IMR-90 (cell line): Measurements from ENCODE around the gene IFI44. TPM values are rescaled to one million over a fixed set of nuclear protein-coding genes. Genes with fewer than 3 reads are reported as not detected.

Source experiments
- ATAC-seq: fragments of 200-7000 bp; cut with Tn5 transposase; 2 replicates; pipeline ENCODE4 v1.9.1; 2020; ENCODE audit warnings: low read depth, mild to moderate bottlenecking, moderate library complexity
- BruUV-seq: library from RNA; stranded (reverse); fragments of 400-500 nt; replicated peaks from 2 replicates; lab custom pipeline; 2021; lab: Mats Ljungman, UMichigan
- CTCF ChIA-PET: fragments of 300-600 bp; formaldehyde crosslinking; extraction: SDS; loops from one replicate; lab custom pipeline; 2021; ENCODE audit warnings: antibody characterized with exemption; lab: Yijun Ruan, JAX
- POLR2A ChIA-PET: fragments of 300-600 bp; sonication (Branson Sonifier 250); formaldehyde crosslinking; loops from one replicate; lab custom pipeline; 2022; ENCODE audit warnings: antibody characterized with exemption; ENCODE audit not compliant: unreplicated experiment; lab: Charles Lee
- DNase-seq: peaks from one replicate; pipeline ENCODE4 v3.0.0; 2013
- H2AFZ ChIP-seq: replicated peaks from 2 replicates; pipeline ENCODE3; 2013; ENCODE audit warnings: low read length, mild to moderate bottlenecking; ENCODE audit not compliant: poor library complexity
- H2AK5ac ChIP-seq: 2 replicates; pipeline ENCODE4 v1.6.1; 2013; ENCODE audit warnings: low read depth, low read length, inconsistent platforms
- H2AK9ac ChIP-seq: replicated peaks from 2 replicates; pipeline ENCODE3; 2013; ENCODE audit warnings: mild to moderate bottlenecking, low read depth, low read length, moderate library complexity; ENCODE audit not compliant: poor library complexity
- H2BK120ac ChIP-seq: 2 replicates; pipeline ENCODE4 v1.6.1; 2013; ENCODE audit warnings: low read depth, low read length, inconsistent platforms
- H2BK15ac ChIP-seq: 3 replicates; pipeline ENCODE4 v1.6.1; 2013; ENCODE audit warnings: low read depth, low read length, inconsistent platforms
- H2BK20ac ChIP-seq: 2 replicates; pipeline ENCODE4 v1.6.1; 2013; ENCODE audit warnings: low read depth, mild to moderate bottlenecking, inconsistent platforms, low read length, moderate library complexity
- H2BK5ac ChIP-seq: 2 replicates; pipeline ENCODE4 v1.6.1; 2013; ENCODE audit warnings: mild to moderate bottlenecking, low read depth, low read length, inconsistent platforms; ENCODE audit not compliant: poor library complexity, severe bottlenecking
- H3K14ac ChIP-seq: replicated peaks from 2 replicates; pipeline ENCODE4 v1.6.1; 2013; ENCODE audit warnings: low read depth, low read length, inconsistent platforms
- H3K18ac ChIP-seq: 2 replicates; pipeline ENCODE4 v1.6.1; 2013; ENCODE audit warnings: low read depth, low read length, control low read depth
- H3K23ac ChIP-seq: 2 replicates; pipeline ENCODE4 v1.6.1; 2013; ENCODE audit warnings: low read depth, low read length, inconsistent platforms
- H3K27ac ChIP-seq: 2 replicates; pipeline ENCODE4 v1.5.1; 2013; ENCODE audit warnings: mild to moderate bottlenecking, control low read depth, low read length; ENCODE audit not compliant: insufficient read depth
- H3K27me3 ChIP-seq: 2 replicates; pipeline ENCODE4 v1.6.1; 2013; ENCODE audit warnings: low read length; ENCODE audit not compliant: control insufficient read depth, insufficient read depth
- H3K36me3 ChIP-seq: 2 replicates; pipeline ENCODE4 v1.6.1; 2013; ENCODE audit warnings: low read length, mixed read lengths; ENCODE audit not compliant: control insufficient read depth, insufficient read depth
- H3K4ac ChIP-seq: 2 replicates; pipeline ENCODE4 v1.6.1; 2013; ENCODE audit warnings: low read depth, low read length, inconsistent platforms
- H3K4me1 ChIP-seq: 2 replicates; pipeline ENCODE4 v1.6.1; 2013; ENCODE audit warnings: low read length, mixed read lengths; ENCODE audit not compliant: control insufficient read depth, insufficient read depth
- H3K4me2 ChIP-seq: 2 replicates; pipeline ENCODE4 v1.6.1; 2013; ENCODE audit warnings: low read depth, mild to moderate bottlenecking, control low read depth, low read length, moderate library complexity
- H3K4me3 ChIP-seq: 2 replicates; pipeline ENCODE4 v1.5.1; 2013; ENCODE audit warnings: low read depth, mild to moderate bottlenecking, control low read depth, low read length, moderate library complexity; ENCODE audit not compliant: insufficient read depth
- H3K56ac ChIP-seq: 2 replicates; pipeline ENCODE4 v1.6.1; 2013; ENCODE audit warnings: low read length, inconsistent platforms; ENCODE audit not compliant: insufficient read depth; ENCODE audit errors: extremely low read depth
- H3K79me1 ChIP-seq, 2 experiments: 2 replicates each; pipeline ENCODE4 v1.6.1; 2013; ENCODE audit warnings: low read length in 2 of 2, inconsistent platforms in 1 of 2, low read depth in 1 of 2
- H3K9ac ChIP-seq: 2 replicates; pipeline ENCODE4 v1.6.1; 2013; ENCODE audit warnings: low read depth, low read length, control low read depth
- H3K9me1 ChIP-seq: 2 replicates; pipeline ENCODE4 v1.6.1; 2013; ENCODE audit warnings: low read length, inconsistent platforms; ENCODE audit not compliant: insufficient read depth
- H3K9me3 ChIP-seq: 2 replicates; pipeline ENCODE4 v1.6.1; 2013; ENCODE audit warnings: low read length; ENCODE audit not compliant: control insufficient read depth, insufficient read depth
- H4K20me1 ChIP-seq: 2 replicates; pipeline ENCODE4 v1.6.1; 2013; ENCODE audit warnings: low read length, inconsistent platforms; ENCODE audit not compliant: insufficient read depth
- H4K5ac ChIP-seq: 2 replicates; pipeline ENCODE4 v1.6.1; 2013; ENCODE audit warnings: mild to moderate bottlenecking, low read depth, low read length, control low read depth
- H4K8ac ChIP-seq, 2 experiments: 2 replicates each; pipeline ENCODE4 v1.6.1; 2013; ENCODE audit warnings: low read depth in 2 of 2, low read length in 2 of 2, control low read depth in 1 of 2, inconsistent platforms in 1 of 2
- H4K91ac ChIP-seq: 2 replicates; pipeline ENCODE4 v1.6.1; 2013; ENCODE audit warnings: low read depth, low read length, inconsistent platforms; ENCODE audit not compliant: insufficient read depth
- BHLHE40 ChIP-seq: fragments of 150-350 bp; IDR thresholded peaks from 2 replicates; pipeline ENCODE4 v1.6.1; 2016; ENCODE audit warnings: mild to moderate bottlenecking, low read depth, low read length
- CHD1 ChIP-seq: IDR thresholded peaks from 2 replicates; pipeline ENCODE4 v1.6.1; 2012; ENCODE audit warnings: low read depth, low read length, improper control_type of control experiment
- FOS ChIP-seq: fragments of 150-350 bp; IDR thresholded peaks from 2 replicates; pipeline ENCODE4 v1.6.1; 2016; ENCODE audit warnings: low read depth, low read length
- MAFK ChIP-seq: IDR thresholded peaks from 2 replicates; pipeline ENCODE4 v1.6.1; 2012; ENCODE audit warnings: low read depth, low read length, improper control_type of control experiment
- MXI1 ChIP-seq: IDR thresholded peaks from 2 replicates; pipeline ENCODE4 v1.6.1; 2012; ENCODE audit warnings: low read depth, mild to moderate bottlenecking, low read length, moderate library complexity, borderline replicate concordance
- NFE2L2 ChIP-seq: fragments of 150-350 bp; IDR thresholded peaks from 2 replicates; pipeline ENCODE4 v1.6.1; 2016; ENCODE audit warnings: low read depth, mild to moderate bottlenecking, low read length
- POLR2A ChIP-seq: IDR thresholded peaks from 2 replicates; pipeline ENCODE4 v1.6.1; 2012; ENCODE audit warnings: mild to moderate bottlenecking, low read depth, low read length
- RAD21 ChIP-seq: IDR thresholded peaks from 2 replicates; pipeline ENCODE4 v1.6.1; 2012; ENCODE audit warnings: low read length, improper control_type of control experiment
- RCOR1 ChIP-seq: IDR thresholded peaks from 2 replicates; pipeline ENCODE4 v1.6.1; 2012; ENCODE audit warnings: mild to moderate bottlenecking, low read length, improper control_type of control experiment; ENCODE audit not compliant: insufficient replicate concordance
- RFX5 ChIP-seq: IDR thresholded peaks from 2 replicates; pipeline ENCODE4 v1.8.0; 2012; ENCODE audit warnings: low read depth, mild to moderate bottlenecking, low read length, moderate library complexity
- WGBS, 2 experiments: methylation state at CpG; one replicate each; pipeline versions ENCODE4 v1.1.5 to v1.1.7; 2013; ENCODE audit warnings: missing lambda C conversion rate in 2 of 2; ENCODE audit not compliant: insufficient read length in 1 of 2; ENCODE audit errors: extremely low coverage in 2 of 2; 5-methylcytosine and 5-hydroxymethylcytosine counted together
- dilution Hi-C: fragments of 300-500 bp; cut with HindIII; formaldehyde crosslinking; loops from one replicate; pipeline ENCODE4 v1.14.3; 2018; ENCODE audit warnings: low sequenced_read_pairs; ENCODE audit not compliant: unreplicated experiment
- in situ Hi-C: fragments of 300-500 bp; cut with MboI; formaldehyde crosslinking; loops from 3 replicates; pipeline ENCODE4 v1.14.3; 2019; ENCODE audit warnings: low sequenced_read_pairs, inconsistent platforms, mixed read lengths
- intact Hi-C: fragments of 100-400 bp; cut with micrococcal nuclease; formaldehyde crosslinking; loops from 2 replicates; pipeline ENCODE4 v1.10.0; 2022
- polyA plus RNA-seq, 3 experiments: library from polyadenylated mRNA; depleted of rRNA; stranded (reverse); fragments of >200 nt; gene quantifications; 2 replicates each; pipeline ENCODE4 v1.2.3, GENCODE V29; 2012; ENCODE audit warnings: low replicate concordance in 1 of 3
- total RNA-seq: library from RNA; depleted of rRNA; stranded (reverse); fragments of >200 nt; gene quantifications from 2 replicates; pipeline ENCODE4 v1.2.3, GENCODE V29; 2012
- TF ChIP-seq, protein P1 (sequence below): conservative IDR thresholded peaks from 2 replicates; pipeline ENCODE4 v1.5.1; 2012; ENCODE audit warnings: mild to moderate bottlenecking, low read depth, low read length, improper control_type of control experiment

IFI44 gene
- total and polyA plus RNA-seq, 2 of the 4 experiments (the other 2 are of a cell fraction) = 2.2 to 2.7 TPM

DNA sequence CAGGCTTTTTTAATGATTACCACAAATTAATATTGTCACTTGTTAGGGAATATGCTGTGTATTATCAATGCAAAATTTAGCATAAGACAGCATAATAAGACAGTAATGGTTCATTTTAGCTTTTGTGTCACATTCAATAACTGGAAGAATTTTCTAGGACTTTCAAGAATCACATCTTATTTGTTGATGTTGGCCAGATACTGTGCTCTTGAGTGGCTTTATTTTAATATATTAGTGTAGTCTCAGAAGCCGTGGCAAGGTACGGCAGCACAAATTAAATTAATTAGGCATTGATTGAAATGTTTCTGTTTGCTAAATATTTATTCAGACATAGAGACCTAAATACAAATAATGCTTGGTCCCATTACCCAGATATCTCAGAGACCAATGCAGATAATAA, 19.0 kb upstream of the IFI44 start:
- dilution Hi-C loops = no loop called here

More for the DNA sequence above, 19.0 kb upstream of the IFI44 start:
- Histone ChIP-seq H2BK15ac (no peak overlapping the region), H3K14ac (no peak overlapping the region), H3K18ac (no peak overlapping the region), H3K27ac (no peak overlapping the region), H3K56ac (no peak overlapping the region), H3K27me3 (no peaks in the 10 kb centered on the region), H3K9me1 (no peaks in the 10 kb centered on the region), H2BK20ac (no peak overlapping the region), H4K5ac (no peak overlapping the region), H3K4ac (no peak overlapping the region), H4K8ac (no peak overlapping the region), H3K36me3 (no peaks in the 10 kb centered on the region), H3K23ac (no peak overlapping the region), H2BK120ac (no peak overlapping the region), H3K4me2 (no peak overlapping the region), H4K91ac (no peak overlapping the region), H3K79me1 (no peaks in the 10 kb centered on the region), H3K4me1 (no peaks in the 10 kb centered on the region), H2AK9ac (no peak overlapping the region), H3K9me3 (no peaks in the 10 kb centered on the region), H2AK5ac (no peak overlapping the region), H4K20me1 (no peaks in the 10 kb centered on the region), H3K4me3 (no peak overlapping the region), H2AFZ (no peak overlapping the region), H2BK5ac (no peak overlapping the region), H3K9ac (no peak overlapping the region)
- in situ Hi-C loops = no loop called here
- no CpG with 5 or more reads among the region's 2 CpGs for WGBS, 2 experiments
- no TSS peak for BruUV-seq
- CTCF ChIA-PET = no interaction called here
- DNase-seq (no peak), ATAC-seq (no peak)
- intact Hi-C loops = no loop called here
- POLR2A ChIA-PET = no interaction called here
- no peak for TF ChIP-seq FOS
- TF ChIP-seq NFE2L2 = no peak
- no peak for TF ChIP-seq BHLHE40
- TF ChIP-seq POLR2A = no peak
- no peak for TF ChIP-seq MXI1
- no peak for TF ChIP-seq MAFK
- TF ChIP-seq RFX5 = no peak
- TF ChIP-seq RCOR1 = no peak
- TF ChIP-seq CHD1 = no peak
- TF ChIP-seq RAD21 = no peak
- TF ChIP-seq, protein P1, sequence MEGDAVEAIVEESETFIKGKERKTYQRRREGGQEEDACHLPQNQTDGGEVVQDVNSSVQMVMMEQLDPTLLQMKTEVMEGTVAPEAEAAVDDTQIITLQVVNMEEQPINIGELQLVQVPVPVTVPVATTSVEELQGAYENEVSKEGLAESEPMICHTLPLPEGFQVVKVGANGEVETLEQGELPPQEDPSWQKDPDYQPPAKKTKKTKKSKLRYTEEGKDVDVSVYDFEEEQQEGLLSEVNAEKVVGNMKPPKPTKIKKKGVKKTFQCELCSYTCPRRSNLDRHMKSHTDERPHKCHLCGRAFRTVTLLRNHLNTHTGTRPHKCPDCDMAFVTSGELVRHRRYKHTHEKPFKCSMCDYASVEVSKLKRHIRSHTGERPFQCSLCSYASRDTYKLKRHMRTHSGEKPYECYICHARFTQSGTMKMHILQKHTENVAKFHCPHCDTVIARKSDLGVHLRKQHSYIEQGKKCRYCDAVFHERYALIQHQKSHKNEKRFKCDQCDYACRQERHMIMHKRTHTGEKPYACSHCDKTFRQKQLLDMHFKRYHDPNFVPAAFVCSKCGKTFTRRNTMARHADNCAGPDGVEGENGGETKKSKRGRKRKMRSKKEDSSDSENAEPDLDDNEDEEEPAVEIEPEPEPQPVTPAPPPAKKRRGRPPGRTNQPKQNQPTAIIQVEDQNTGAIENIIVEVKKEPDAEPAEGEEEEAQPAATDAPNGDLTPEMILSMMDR = no peak
